Smooth muscle cell of the brain vasculature (primary cell): ENCODE measurements around the gene RLF.

Source experiments
- DNase-seq: peaks from one replicate; pipeline ENCODE4 v3.0.0-alpha.2; 2012; ENCODE audit warnings: low read depth, low spot score

RLF gene

DNA sequence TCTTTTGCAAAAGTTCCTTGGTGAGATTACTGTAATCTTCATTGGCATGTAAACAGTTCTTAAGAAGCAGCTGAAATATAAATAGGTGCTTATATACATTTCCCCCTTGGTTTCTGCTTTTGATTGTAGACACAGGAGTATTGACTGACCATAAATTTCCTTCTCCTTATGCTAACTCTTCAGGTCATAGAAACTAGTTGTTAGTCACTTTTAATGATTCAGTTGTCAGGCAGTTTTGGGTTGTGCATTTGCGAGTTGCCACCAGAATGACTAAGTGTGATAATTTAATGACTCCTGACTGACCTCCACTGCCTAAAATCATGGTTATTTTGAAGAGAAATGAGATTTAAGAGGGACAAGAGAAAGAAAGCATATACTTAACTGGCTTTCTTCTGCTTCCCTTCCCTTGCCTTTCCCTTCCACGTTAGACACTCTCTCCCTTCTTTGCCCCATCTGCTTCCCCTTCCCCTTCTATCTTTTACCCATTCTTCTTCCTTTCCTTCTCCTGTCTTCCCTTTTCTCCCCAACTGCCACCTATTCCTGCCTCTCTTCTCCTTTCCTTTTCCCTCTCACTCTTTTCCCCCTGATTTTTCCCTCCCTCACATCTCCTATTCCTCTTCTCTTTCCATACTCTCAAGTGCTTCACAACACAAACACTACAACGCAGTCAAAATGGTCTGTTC lies 109.1 kb downstream of the RLF start:
- no peak for DNase-seq

DNA sequence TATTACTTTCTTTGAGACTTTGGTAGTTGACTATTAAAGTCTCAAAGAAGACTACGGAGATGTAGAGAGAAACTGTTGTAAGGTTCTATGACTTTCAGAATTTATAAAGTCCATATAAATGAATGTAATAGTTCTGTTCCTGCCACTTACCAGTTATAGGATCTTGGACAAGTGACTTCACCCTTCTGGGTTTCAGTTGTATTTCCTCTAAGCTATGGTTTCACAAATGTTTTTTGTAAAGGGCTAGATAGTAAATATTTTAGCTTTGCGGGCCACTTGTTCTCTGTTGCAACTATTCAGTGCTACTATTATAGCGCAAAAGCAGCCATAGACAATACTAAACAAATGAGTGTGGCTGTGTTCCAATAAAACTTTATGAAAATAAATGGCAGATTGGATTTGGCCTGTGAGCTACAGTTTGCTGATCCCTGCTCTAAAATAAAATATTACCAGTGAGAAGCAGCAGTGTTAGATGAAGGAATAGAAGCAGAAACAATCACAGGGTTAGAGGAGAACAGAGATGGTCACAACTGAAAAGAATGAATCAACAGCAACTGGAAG lies 111.5 kb downstream of the RLF start:
- DNase-seq = no peak

- DNase-seq = no peak
Observed at GRCh38 chr1:40273547-40274166, 112.5 kb downstream of the RLF start.

GRCh38 chr1:40274331-40274730 lies 113.1 kb downstream of the RLF start:
- DNase-seq = no peak

- no peak for DNase-seq
Observed at GRCh38 chr1:40276122-40276521, 114.9 kb downstream of the RLF start.

DNA sequence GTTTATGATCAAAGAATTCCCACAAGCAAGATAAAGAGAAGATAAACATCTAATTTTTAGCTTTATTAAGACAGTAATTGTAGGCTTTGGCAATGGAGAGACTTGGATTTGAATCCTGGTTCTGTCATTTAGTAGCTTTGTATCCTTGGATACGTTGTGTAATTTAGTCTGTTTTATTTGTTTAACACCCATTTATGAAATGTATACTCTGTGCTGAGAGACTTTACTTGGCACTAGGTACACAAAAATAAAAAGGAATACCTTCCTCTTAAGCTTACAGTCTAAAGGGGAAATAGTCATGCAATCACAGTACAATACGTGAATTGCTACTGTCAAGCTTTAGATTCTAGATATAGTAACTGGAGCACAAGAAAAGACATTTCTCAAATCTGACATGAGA lies 120.7 kb downstream of the RLF start:
- DNase-seq = no peak
